GM12892 (cell line): Measurements from ENCODE around the gene NPAS2.

Source experiments
- POLR2A ChIP-seq: IDR thresholded peaks from 2 replicates; pipeline ENCODE4 v1.6.1; 2011; ENCODE audit warnings: low read depth, low read length, control low read depth
- TAF1 ChIP-seq: IDR thresholded peaks from 2 replicates; pipeline ENCODE4 v1.6.1; 2011; ENCODE audit warnings: low read depth, mild to moderate bottlenecking, control low read depth, low read length, borderline replicate concordance

DNA sequence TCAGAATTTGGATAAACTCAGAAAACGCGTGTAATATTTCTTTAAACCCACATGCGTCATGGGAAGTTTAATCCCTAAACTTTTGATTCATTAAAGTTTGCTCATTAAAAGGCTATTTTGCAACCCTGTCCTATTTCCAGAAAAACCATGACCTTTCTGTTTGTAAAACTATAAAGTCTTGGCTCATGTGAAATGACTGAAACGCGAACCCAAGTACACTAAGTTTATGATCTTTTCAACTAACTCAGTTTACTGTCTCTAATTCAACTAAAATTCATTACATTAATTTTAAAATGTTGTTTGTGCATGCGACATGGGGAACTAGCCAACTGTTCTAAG, 178.3 kb downstream of the NPAS2 start:
- TF ChIP-seq POLR2A (no peak), TAF1 (no peak)
